ENCODE results near the gene MINDY4. TPM values are rescaled to one million over a fixed set of nuclear protein-coding genes. Genes with fewer than 3 reads are reported as not detected.

The MINDY4 gene
- total and polyA plus RNA-seq, 2 of the 8 experiments (the other 6 are each of a cell fraction or from before 2014, with no cell fraction given): 1.3 to 3.6 TPM

- no peak for TF ChIP-seq RAD21 (IDR thresholded peaks at IDR 0.05 in 1 of 2, conservative IDR thresholded peaks at IDR 0.05 in 1 of 2; ENCODE audit: low read depth in 2 of 2, low read length in 2 of 2)
These were observed 73.7 kb downstream of the MINDY4 start (continued) for GRCh38 chr7:30844916-30845315.

All from H1 (cell line).